ENCODE results near the gene HDAC4. TPM values are rescaled to one million over a fixed set of nuclear protein-coding genes. Genes with fewer than 3 reads are reported as not detected.

HDAC4 gene
- total RNA-seq, 6 donors from 2014 or later: 16.1 to 108 (median 45.0) TPM

GRCh38 chr2:239307221-239307569 lies 93.6 kb downstream of the HDAC4 start:
- no peaks in the 10 kb centered on the region for H3K36me3 ChIP-seq
- no peak for ATAC-seq (ENCODE audit: low FRiP score in 2 of 2)
- H3K9me3 ChIP-seq: no peaks in the 10 kb centered on the region
- 97 to 100% methylated on average over 1 to 7 of the region's 8 CpGs for WGBS, 2 donors
- H3K27ac ChIP-seq: no peak overlapping the region
- DNase-seq: peak; percentile 12 to 44
- TF ChIP-seq POLR2AphosphoS5 (IDR thresholded peaks at IDR 0.05) (no peak), EP300 (IDR thresholded peaks at IDR 0.05) (no peak), POLR2A (IDR thresholded peaks at IDR 0.05) (no peak), CTCF (IDR thresholded peaks at IDR 0.05) (no peak)
- H3K4me3 ChIP-seq: no peak overlapping the region
- H3K4me1 ChIP-seq: peaks cover 18 to 31% (median 31%) of the 10 kb centered on the region in 4 donors
- no peaks in the 10 kb centered on the region for H3K27me3 ChIP-seq

DNA sequence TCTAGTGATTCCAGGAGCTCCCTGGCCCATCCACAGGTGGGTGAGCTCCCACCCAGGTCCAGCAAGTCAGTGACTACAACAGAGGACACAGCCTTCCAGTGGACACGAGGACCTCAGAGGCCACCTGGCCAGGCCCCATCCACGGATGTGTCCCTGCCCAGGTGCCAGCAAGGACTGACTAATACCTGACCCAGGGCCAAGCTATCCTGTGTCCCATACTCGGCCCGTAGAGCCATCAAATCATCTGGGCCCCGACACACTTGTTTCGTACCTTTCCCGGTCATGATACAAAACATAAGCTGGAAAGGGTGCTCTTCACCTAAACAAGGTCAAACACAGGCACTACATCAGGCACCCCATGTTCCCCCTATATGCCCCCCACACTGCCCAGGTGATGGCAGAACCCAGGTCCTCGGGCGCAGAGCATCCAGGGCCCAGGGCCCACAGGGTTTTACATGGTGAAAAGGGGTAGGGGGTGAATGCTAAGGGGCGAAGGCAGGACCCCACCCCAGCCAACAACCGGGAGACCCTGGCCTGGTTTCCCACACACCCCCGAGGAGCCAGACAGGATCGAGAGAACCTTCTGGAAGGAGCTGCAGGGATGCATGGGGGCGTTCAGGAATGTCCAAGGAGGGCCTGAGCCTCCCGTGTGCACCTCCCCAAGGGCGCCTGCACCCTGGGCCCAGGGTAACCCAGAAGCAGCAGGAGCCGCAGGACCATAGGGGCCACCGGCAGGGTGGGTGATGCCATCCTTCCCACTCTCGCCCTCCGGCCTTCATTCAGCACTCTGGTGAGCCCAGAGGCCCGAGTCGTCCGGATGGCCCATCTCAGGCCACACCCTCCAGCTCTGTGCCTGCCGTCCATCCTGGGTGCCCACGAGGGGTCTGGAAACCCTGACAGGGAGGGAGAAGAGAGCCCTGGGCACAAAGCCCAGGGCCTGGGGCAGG lies 94.3 kb downstream of the HDAC4 start:
- Histone ChIP-seq H3K4me1 (peaks cover 18 to 31% (median 25%) of the 10 kb centered on the region in 4 donors), H3K9me3 (no peaks in the 10 kb centered on the region), H3K36me3 (no peaks in the 10 kb centered on the region), H3K4me3 (no peak overlapping the region), H3K27me3 (no peaks in the 10 kb centered on the region), H3K27ac (peak overlapping the region in 1 of 4 donors; percentile 4)
- TF ChIP-seq POLR2A (IDR thresholded peaks at IDR 0.05) (no peak), EP300 (IDR thresholded peaks at IDR 0.05) (no peak), CTCF (IDR thresholded peaks at IDR 0.05) (no peak), POLR2AphosphoS5 (IDR thresholded peaks at IDR 0.05) (no peak)
- DNase-seq (peak; percentile 17 to 52), ATAC-seq (ENCODE audit: low FRiP score in 2 of 2) (no peak)
- WGBS, 2 donors: 94 to 97% methylated on average over 15 to 23 of the region's 25 CpGs

DNA sequence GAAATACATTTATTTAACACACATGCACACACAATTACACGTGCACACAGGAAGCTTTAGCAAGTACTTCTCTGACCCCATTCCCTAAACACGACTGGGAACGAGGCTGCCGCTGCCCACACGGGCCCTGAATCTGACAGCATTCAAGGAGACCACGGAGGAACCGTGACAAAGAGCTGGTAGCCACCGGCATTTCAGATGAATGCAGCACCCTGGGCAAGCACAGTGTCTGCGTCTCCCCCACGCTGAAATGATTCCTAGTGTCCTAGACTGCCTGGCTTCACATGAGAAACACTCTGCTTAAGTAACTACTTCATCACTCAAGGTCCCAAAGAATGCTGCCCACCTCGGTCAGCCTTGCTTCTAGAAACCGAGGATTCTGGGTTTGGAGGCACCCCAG lies 95.0 kb downstream of the HDAC4 start:
- no peak for TF ChIP-seq CTCF (IDR thresholded peaks at IDR 0.05)
- no peak for TF ChIP-seq POLR2AphosphoS5 (IDR thresholded peaks at IDR 0.05)
- TF ChIP-seq EP300 (IDR thresholded peaks at IDR 0.05): no peak
- TF ChIP-seq POLR2A (IDR thresholded peaks at IDR 0.05): no peak
- DNase-seq (peak; percentile 10 to 30), ATAC-seq (ENCODE audit: low FRiP score in 2 of 2) (no peak)
- Histone ChIP-seq H3K27ac (no peak overlapping the region), H3K4me1 (peaks cover 14 to 28% (median 17%) of the 10 kb centered on the region in 4 donors), H3K9me3 (no peaks in the 10 kb centered on the region), H3K36me3 (no peaks in the 10 kb centered on the region), H3K27me3 (no peaks in the 10 kb centered on the region), H3K4me3 (no peak overlapping the region)
- 94 to 95% methylated on average over 12 of the region's 12 CpGs for WGBS, 2 donors

GRCh38 chr2:239305222-239305575 lies 95.6 kb downstream of the HDAC4 start:
- DNase-seq (peak; percentile 10 to 46), ATAC-seq (ENCODE audit: low FRiP score in 2 of 2) (no peak)
- H3K27me3 ChIP-seq: no peaks in the 10 kb centered on the region
- H3K36me3 ChIP-seq: no peaks in the 10 kb centered on the region
- H3K4me3 ChIP-seq: no peak overlapping the region
- TF ChIP-seq POLR2AphosphoS5 (IDR thresholded peaks at IDR 0.05): no peak
- TF ChIP-seq CTCF (IDR thresholded peaks at IDR 0.05): no peak
- TF ChIP-seq EP300 (IDR thresholded peaks at IDR 0.05): no peak
- no peak for TF ChIP-seq POLR2A (IDR thresholded peaks at IDR 0.05)
- H3K9me3 ChIP-seq: no peaks in the 10 kb centered on the region
- H3K4me1 ChIP-seq: peaks cover 11 to 22% (median 14%) of the 10 kb centered on the region in 4 donors
- WGBS, 2 donors: 94 to 98% methylated on average over 5 to 11 of the region's 11 CpGs
- no peak overlapping the region for H3K27ac ChIP-seq
